A549 treated with RU486 at 1 μM for 4 hours (cell line): ENCODE results near the gene DNAJC8. TPM values are rescaled to one million over a fixed set of nuclear protein-coding genes. Genes with fewer than 3 reads are reported as not detected.

ENCODE experiments used
- total RNA-seq: library from RNA; stranded (reverse); fragments of 200-300 nt; extraction: Qiagen RNA extraction; gene quantifications from 5 replicates; pipeline ENCODE4 v1.2.3, GENCODE V29; 2022; ENCODE audit warnings: low read depth

DNAJC8 gene, protein sequence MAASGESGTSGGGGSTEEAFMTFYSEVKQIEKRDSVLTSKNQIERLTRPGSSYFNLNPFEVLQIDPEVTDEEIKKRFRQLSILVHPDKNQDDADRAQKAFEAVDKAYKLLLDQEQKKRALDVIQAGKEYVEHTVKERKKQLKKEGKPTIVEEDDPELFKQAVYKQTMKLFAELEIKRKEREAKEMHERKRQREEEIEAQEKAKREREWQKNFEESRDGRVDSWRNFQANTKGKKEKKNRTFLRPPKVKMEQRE
- total RNA-seq = 68.0 to 81.7 TPM (median 72.7 TPM) in 5 replicates

DNA sequence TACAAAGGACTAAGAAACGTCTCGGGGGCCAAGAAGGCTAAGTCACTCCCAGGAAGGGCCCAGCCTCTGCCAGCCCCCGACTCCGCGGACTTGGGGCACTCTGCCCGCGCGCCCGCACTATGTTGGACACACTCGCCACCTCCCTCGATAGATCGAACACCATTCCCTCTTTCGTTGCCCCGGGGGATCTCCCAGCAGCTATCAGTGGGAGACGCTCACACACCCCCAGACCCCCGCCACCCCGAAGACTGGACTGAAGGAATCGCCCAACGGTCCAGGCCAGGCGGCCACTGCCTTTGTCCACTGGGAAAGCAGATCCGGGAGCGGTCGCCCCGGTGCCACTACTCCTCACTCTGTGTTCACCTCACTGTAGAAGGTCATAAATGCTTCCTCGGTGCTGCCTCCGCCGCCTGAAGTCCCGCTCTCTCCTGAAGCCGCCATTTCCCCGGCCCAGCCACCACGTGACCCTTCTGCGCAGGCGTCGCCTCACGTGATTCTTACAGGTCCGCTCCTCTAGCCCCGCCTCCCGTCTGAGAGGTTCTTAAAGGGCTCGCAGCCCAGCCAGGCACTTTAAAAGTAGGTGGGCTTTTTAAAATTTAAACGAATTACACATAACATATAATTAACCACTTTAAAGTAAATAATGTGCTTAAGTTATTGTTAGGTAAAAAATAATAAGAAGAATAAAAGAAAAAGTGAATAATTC lies at the start of gene DNAJC8:
DNAJC8 (minus strand) TSS at position 472 of the 706 bp plus-strand sequence; CDS start at position 441, 31 bp downstream.

DNA sequence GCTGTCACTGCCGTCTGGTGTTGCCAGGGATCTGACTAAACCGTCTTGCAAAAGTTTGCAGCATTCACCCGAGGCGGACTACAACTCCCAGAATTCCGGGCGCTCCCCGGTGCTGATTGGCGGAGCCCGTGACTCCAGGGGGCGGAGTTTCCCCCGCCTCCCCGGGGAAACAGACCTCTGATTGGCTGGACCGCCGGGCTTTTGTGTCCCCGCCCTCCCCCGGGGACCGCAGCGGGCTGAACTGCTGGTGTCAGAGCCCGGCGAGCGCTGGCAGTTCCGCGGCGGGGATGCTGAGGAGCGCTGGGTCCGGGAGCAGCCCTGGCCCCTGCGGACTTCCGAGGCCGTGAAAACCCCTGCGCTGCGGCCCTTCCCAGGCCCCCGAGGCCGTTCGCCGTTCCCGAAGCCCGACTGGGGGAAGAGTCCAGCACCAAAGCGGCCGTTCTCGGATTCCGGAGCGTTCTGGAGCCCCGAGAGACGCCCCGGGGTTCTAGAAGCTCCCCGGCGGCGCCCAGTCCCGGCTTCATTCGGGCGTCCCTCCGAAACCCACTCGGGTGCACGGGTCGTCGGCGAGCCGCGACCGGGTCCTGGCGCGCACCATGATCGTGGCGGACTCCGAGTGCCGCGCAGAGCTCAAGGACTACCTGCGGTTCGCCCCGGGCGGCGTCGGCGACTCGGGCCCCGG lies 26.6 kb upstream of the DNAJC8 start, which contains the start of gene SESN2:
SESN2 (plus strand) TSS at position 267 of the 682 bp plus-strand sequence; CDS start at position 597, 330 bp downstream.

DNA sequence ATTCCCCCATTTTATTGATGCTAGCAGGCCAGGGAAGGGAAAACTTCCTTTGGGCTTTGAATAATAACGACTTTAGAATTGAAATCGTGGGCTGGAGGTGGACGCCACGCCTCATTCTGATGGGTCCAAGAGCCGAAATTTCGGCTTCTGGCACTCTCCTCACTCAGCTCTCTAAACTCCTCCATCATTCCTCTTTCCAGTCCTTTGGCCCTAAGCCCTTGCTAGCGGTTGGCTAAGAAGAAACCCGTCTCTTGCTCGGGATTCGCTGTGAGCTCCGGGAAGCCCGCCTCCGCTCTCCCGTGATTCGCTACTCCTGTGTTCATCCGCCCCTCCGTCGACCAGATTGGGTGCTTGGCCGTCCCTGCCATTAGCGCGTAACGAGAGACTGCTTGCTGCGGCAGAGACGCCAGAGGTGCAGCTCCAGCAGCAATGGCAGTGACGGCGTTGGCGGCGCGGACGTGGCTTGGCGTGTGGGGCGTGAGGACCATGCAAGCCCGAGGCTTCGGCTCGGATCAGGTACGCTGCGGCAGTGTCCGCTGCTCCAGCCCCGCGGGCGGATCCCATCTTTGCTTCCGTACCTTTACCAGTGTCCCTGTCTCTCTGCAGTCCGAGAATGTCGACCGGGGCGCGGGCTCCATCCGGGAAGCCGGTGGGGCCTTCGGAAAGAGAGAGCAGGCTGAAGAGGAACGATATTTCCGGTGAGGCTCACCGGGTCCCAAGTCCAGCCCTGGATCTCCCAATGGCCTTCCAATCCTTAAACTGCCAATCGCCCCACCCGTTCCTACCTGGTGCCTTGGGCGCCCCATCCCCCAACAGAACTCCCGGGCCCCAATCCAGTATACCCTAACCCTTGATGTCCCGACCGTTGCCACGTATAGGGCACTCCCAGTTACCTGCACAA lies 3.2 kb upstream of the DNAJC8 start, which contains the start of gene ATP5IF1:
ATP5IF1 (plus strand) TSS at position 370 of the 901 bp plus-strand sequence; CDS start at position 430, 60 bp downstream.

DNA sequence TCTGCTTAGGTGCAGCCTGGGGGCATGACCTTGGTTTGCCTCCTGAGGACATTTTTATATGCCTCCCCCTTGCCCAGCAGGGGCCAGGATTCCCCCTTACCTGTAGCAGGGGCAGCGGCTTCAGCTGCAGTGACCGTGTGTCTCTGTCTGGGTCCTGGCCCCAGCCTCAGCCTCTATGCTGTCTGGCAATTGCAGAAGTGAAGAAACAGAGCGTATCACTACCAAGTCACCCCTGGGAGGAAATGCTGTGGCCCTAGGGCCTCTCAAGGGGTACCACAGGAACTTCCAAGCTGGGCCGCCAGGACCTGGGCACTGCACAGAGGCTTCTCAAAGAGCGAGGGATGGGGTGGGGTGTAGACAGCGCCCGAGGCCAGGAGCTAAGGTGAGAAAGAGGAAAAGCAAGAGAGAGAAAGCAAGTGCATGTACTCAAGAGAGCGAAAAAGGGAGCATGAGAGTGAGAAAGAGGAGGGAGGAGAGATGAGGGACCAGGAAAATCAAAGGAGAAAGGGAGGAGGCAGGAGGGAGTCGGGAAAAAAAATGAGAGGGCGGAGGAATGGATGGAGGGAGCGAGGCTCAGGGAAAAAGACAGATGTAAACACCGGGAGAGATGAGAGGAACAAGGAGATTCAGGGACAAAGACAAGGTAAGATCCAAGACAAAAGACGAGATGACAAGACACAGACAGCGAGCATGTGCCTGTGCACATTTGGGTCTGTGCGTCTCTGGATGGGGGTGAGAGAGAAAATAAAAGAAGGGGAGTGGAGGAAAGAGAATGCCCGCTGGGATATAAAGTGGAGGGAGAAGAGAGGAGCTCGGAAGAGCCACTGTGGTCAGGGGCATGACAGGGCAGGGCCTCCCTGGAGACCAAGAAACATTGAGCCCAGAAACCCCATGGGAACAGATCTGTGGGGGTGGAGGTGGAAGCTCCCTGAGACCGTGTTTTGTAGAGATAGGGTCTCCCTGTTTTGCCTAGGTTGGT lies 56.0 kb downstream of the DNAJC8 start, which contains the start of gene PTAFR:
PTAFR (minus strand) TSS at position 199 of the 979 bp plus-strand sequence. CDS start 25,669 bp downstream, outside the sequence.

Other genes with a start within 250 kb of the DNAJC8 start
- gene EYA3, start 144.4 kb downstream of the DNAJC8 start, total RNA-seq = 5.5 to 6.6 TPM (median 6.5 TPM) in 5 replicates
- 0.23 to 0.26 TPM (median 0.23 TPM) in 5 replicates for gene PTAFR, start 56.3 kb downstream of the DNAJC8 start, total RNA-seq
- gene ATP5IF1, start 3.1 kb upstream of the DNAJC8 start, total RNA-seq = 164 to 185 TPM (median 172 TPM) in 5 replicates
- 6.5 to 10.0 TPM (median 8.7 TPM) in 5 replicates for gene SESN2, start 26.5 kb upstream of the DNAJC8 start, total RNA-seq
- 14.9 to 16.7 TPM (median 16.2 TPM) in 5 replicates for gene MED18, start 96.0 kb upstream of the DNAJC8 start, total RNA-seq
- gene PHACTR4, start 136.7 kb upstream of the DNAJC8 start, total RNA-seq = 15.5 to 25.4 TPM (median 21.5 TPM) in 5 replicates